SK-N-SH treated with all-trans-retinoic acid at 6 μM for 48 hours (cell line): ENCODE data around the gene AUTS2.

ENCODE experiments used
- ISL1 ChIP-seq: fragments of 250-450 bp; sonication (Bioruptor Pico); IDR thresholded peaks from 2 replicates; pipeline ENCODE4 v2.1.2; 2022; ENCODE audit warnings: mild to moderate bottlenecking, moderate library complexity
- PPARA ChIP-seq: fragments of 250-450 bp; sonication (Bioruptor Pico); IDR thresholded peaks from 2 replicates; pipeline ENCODE4 v1.5.0; 2020; ENCODE audit warnings: mild to moderate bottlenecking, borderline replicate concordance
- RARB ChIP-seq: fragments of 250-450 bp; sonication (Bioruptor Pico); IDR thresholded peaks from 2 replicates; pipeline ENCODE4 v1.8.0; 2021; ENCODE audit warnings: mild to moderate bottlenecking, moderate library complexity
- TCF4 ChIP-seq: fragments of 250-450 bp; sonication (Bioruptor Pico); IDR thresholded peaks from 2 replicates; pipeline ENCODE4 v1.8.0; 2021; ENCODE audit warnings: mild to moderate bottlenecking, moderate library complexity, borderline replicate concordance
- TOX ChIP-seq: fragments of 250-450 bp; sonication (Bioruptor Pico); IDR thresholded peaks from 2 replicates; pipeline ENCODE4 v1.8.0; 2021; ENCODE audit warnings: mild to moderate bottlenecking, moderate library complexity, borderline replicate concordance
- ZFP30 ChIP-seq: fragments of 450-650 bp; formaldehyde crosslinking; IDR thresholded peaks from 2 replicates; pipeline ENCODE4 v1.5.0; 2022; ENCODE audit warnings: mild to moderate bottlenecking, moderate library complexity
- TF ChIP-seq, protein P1 (sequence below): fragments of 250-450 bp; sonication (Bioruptor Pico); IDR thresholded peaks from 2 replicates; pipeline ENCODE4 v1.5.1; 2021; ENCODE audit warnings: mild to moderate bottlenecking, moderate library complexity

DNA sequence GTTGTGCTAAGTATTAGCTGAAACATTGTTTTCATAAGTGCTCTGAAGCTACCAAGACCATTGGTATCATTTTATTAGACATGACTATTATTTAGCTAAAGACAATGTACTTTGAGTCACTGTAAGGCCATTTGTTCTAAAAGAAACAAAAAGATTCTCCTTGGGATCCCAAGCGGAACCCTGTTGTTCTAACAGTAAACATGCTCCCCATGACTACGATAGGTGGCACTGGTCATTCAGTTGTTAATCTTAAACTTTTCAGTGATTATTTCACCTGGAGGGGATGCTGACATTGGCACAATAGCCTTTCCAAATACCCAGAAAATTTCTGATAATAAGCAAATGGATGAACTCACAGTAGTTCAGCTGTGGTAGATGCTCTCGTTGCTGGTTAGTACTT is 715.0 kb downstream of the AUTS2 start:
- TF ChIP-seq TOX (CRISPR knock-in tag) (no peak), TCF4 (CRISPR knock-in tag) (no peak), ISL1 (CRISPR knock-in tag) (no peak), RARB (no peak), ZFP30 (CRISPR knock-in tag) (no peak), PPARA (CRISPR knock-in tag) (no peak)
- TF ChIP-seq, protein P1, sequence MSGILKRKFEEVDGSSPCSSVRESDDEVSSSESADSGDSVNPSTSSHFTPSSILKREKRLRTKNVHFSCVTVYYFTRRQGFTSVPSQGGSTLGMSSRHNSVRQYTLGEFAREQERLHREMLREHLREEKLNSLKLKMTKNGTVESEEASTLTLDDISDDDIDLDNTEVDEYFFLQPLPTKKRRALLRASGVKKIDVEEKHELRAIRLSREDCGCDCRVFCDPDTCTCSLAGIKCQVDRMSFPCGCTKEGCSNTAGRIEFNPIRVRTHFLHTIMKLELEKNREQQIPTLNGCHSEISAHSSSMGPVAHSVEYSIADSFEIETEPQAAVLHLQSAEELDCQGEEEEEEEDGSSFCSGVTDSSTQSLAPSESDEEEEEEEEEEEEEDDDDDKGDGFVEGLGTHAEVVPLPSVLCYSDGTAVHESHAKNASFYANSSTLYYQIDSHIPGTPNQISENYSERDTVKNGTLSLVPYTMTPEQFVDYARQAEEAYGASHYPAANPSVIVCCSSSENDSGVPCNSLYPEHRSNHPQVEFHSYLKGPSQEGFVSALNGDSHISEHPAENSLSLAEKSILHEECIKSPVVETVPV: no peak
